Neural crest cell (in vitro differentiated cells): ENCODE results near the gene BARHL1. TPM values are rescaled to one million over a fixed set of nuclear protein-coding genes. Genes with fewer than 3 reads are reported as not detected.

Experiments used
- DNase-seq: peaks from one replicate; pipeline ENCODE4 v3.0.0; 2021; ENCODE audit warnings: low read depth, mixed read lengths, low spot score
- H3K27ac Mint-ChIP-seq: one replicate; pipeline ENCODE4 v1.8.0; 2021; ENCODE audit warnings: mild to moderate bottlenecking, mixed read lengths; ENCODE audit not compliant: unreplicated experiment
- H3K27me3 Mint-ChIP-seq: 2 replicates; pipeline ENCODE4 v1.8.0; 2021; ENCODE audit warnings: low read depth, mild to moderate bottlenecking, mixed read lengths
- H3K36me3 Mint-ChIP-seq: 2 replicates; pipeline ENCODE4 v1.8.0; 2021; ENCODE audit warnings: low read depth, mild to moderate bottlenecking, mixed read lengths
- H3K4me1 Mint-ChIP-seq: 2 replicates; pipeline ENCODE4 v1.8.0; 2021; ENCODE audit warnings: mixed read lengths
- H3K4me3 Mint-ChIP-seq: one replicate; pipeline ENCODE4 v1.8.0; 2021; ENCODE audit warnings: mild to moderate bottlenecking, mixed read lengths
- H3K9me3 Mint-ChIP-seq: 2 replicates; pipeline ENCODE4 v1.8.0; 2021; ENCODE audit warnings: mixed read lengths
- CTCF ChIP-seq: fragments of 200-600 bp; sonication (generic); conservative IDR thresholded peaks from 2 replicates; pipeline ENCODE4 v1.5.0; 2021; ENCODE audit warnings: antibody characterized with exemption, mild to moderate bottlenecking
- total RNA-seq: library from RNA; stranded (reverse); gene quantifications from 2 replicates; pipeline ENCODE4 v1.2.1, GENCODE V29; 2021

BARHL1 gene
- total RNA-seq, 1 donor from 2014 or later = not detected

- H3K27ac Mint-ChIP-seq = no peak overlapping the region
- H3K4me3 Mint-ChIP-seq = no peak overlapping the region
- H3K9me3 Mint-ChIP-seq = no peaks in the 10 kb centered on the region
- no peaks in the 10 kb centered on the region for H3K36me3 Mint-ChIP-seq
- TF ChIP-seq CTCF = no peak
- peaks cover 84% of the 10 kb centered on the region for H3K27me3 Mint-ChIP-seq
- DNase-seq = no peak
- peaks cover 13% of the 10 kb centered on the region for H3K4me1 Mint-ChIP-seq
Measured at GRCh38 chr9:132578367-132578932, 4.0 kb upstream of the BARHL1 start.

- Mint-ChIP-seq H3K36me3 (no peaks in the 10 kb centered on the region), H3K27ac (no peak overlapping the region), H3K9me3 (no peaks in the 10 kb centered on the region), H3K4me1 (peaks cover 17% of the 10 kb centered on the region), H3K4me3 (no peak overlapping the region), H3K27me3 (peaks cover 93% of the 10 kb centered on the region)
- no peak for TF ChIP-seq CTCF
- DNase-seq = no peak
Measured at GRCh38 chr9:132579427-132579798, 3.0 kb upstream of the BARHL1 start.

- H3K4me1 Mint-ChIP-seq = peaks cover 15% of the 10 kb centered on the region
- no peaks in the 10 kb centered on the region for H3K36me3 Mint-ChIP-seq
- peaks cover 98% of the 10 kb centered on the region for H3K27me3 Mint-ChIP-seq
- DNase-seq = no peak
- no peak overlapping the region for H3K4me3 Mint-ChIP-seq
- no peak for TF ChIP-seq CTCF
- no peak overlapping the region for H3K27ac Mint-ChIP-seq
- H3K9me3 Mint-ChIP-seq = no peaks in the 10 kb centered on the region
Measured at GRCh38 chr9:132582786-132583583, 579 bp downstream of the BARHL1 start.

- Mint-ChIP-seq H3K27me3 (peaks cover 98% of the 10 kb centered on the region), H3K9me3 (no peaks in the 10 kb centered on the region), H3K27ac (no peak overlapping the region), H3K36me3 (no peaks in the 10 kb centered on the region), H3K4me3 (no peak overlapping the region), H3K4me1 (peaks cover 18% of the 10 kb centered on the region)
- no peak for DNase-seq
- no peak for TF ChIP-seq CTCF
Measured at GRCh38 chr9:132583584-132584304, 1.3 kb downstream of the BARHL1 start.

GRCh38 chr9:132584601-132585560, 2.5 kb downstream of the BARHL1 start:
- H3K4me1 Mint-ChIP-seq = peaks cover 18% of the 10 kb centered on the region
- no peak for DNase-seq
- no peak overlapping the region for H3K27ac Mint-ChIP-seq
- H3K36me3 Mint-ChIP-seq = no peaks in the 10 kb centered on the region
- TF ChIP-seq CTCF = no peak
- peaks cover 96% of the 10 kb centered on the region for H3K27me3 Mint-ChIP-seq
- no peaks in the 10 kb centered on the region for H3K9me3 Mint-ChIP-seq
- peak overlapping the region; percentile 44 for H3K4me3 Mint-ChIP-seq
